SK-N-SH treated with all-trans-retinoic acid at 6 μM for 48 hours (cell line): ENCODE measurements around the gene MTMR3.

Experiments
- BACH2 ChIP-seq: fragments of 250-450 bp; sonication (Bioruptor Pico); IDR thresholded peaks from 2 replicates; pipeline ENCODE4 v1.9.0; 2021; ENCODE audit warnings: mild to moderate bottlenecking, borderline replicate concordance
- CREB5 ChIP-seq: fragments of 250-450 bp; sonication (Bioruptor Pico); IDR thresholded peaks from 2 replicates; pipeline ENCODE4 v1.5.1; 2020; ENCODE audit warnings: low read depth, mild to moderate bottlenecking, moderate library complexity
- CSRNP3 ChIP-seq: fragments of 250-450 bp; sonication (Bioruptor Pico); IDR thresholded peaks from 2 replicates; pipeline ENCODE4 v1.5.1; 2021; ENCODE audit warnings: mild to moderate bottlenecking, moderate library complexity
- PATZ1 ChIP-seq: fragments of 250-450 bp; sonication (Bioruptor Pico); IDR thresholded peaks from 2 replicates; pipeline ENCODE4 v1.8.0; 2020; ENCODE audit warnings: mild to moderate bottlenecking, moderate library complexity, borderline replicate concordance
- RARB ChIP-seq: fragments of 250-450 bp; sonication (Bioruptor Pico); IDR thresholded peaks from 2 replicates; pipeline ENCODE4 v1.8.0; 2021; ENCODE audit warnings: mild to moderate bottlenecking, moderate library complexity
- TSHZ2 ChIP-seq: fragments of 250-450 bp; sonication (Bioruptor Pico); IDR thresholded peaks from 2 replicates; pipeline ENCODE4 v1.5.0; 2020; ENCODE audit warnings: mild to moderate bottlenecking, moderate library complexity
- ZC3H10 ChIP-seq: fragments of 250-450 bp; sonication (Bioruptor Pico); IDR thresholded peaks from 2 replicates; pipeline ENCODE4 v1.5.1; 2021; ENCODE audit warnings: mild to moderate bottlenecking, moderate library complexity
- ZFP3 ChIP-seq: fragments of 250-450 bp; sonication (Bioruptor Pico); IDR thresholded peaks from 2 replicates; pipeline ENCODE4 v1.5.0; 2020; ENCODE audit warnings: mild to moderate bottlenecking, moderate library complexity
- ZNF565 ChIP-seq: fragments of 450-650 bp; formaldehyde crosslinking; conservative IDR thresholded peaks from 2 replicates; pipeline ENCODE4 v1.5.0; 2020; ENCODE audit warnings: low read depth, mild to moderate bottlenecking, moderate library complexity
- ZNF70 ChIP-seq: fragments of 450-650 bp; formaldehyde crosslinking; IDR thresholded peaks from 2 replicates; pipeline ENCODE4 v1.5.0; 2020; ENCODE audit warnings: mild to moderate bottlenecking, moderate library complexity

GRCh38 chr22:30008401-30008800 is 125.4 kb downstream of the MTMR3 start:
- TF ChIP-seq ZNF565 (CRISPR knock-in tag) (no peak), RARB (CRISPR knock-in tag) (no peak), ZNF70 (CRISPR knock-in tag) (no peak), ZC3H10 (CRISPR knock-in tag) (no peak), CREB5 (CRISPR knock-in tag) (no peak), PATZ1 (CRISPR knock-in tag) (no peak), CSRNP3 (CRISPR knock-in tag) (no peak), BACH2 (CRISPR knock-in tag) (no peak), TSHZ2 (no peak), ZFP3 (CRISPR knock-in tag) (no peak)
